NT2/D1 (cell line): ENCODE results near the gene CD96.

ENCODE experiments used
- SUZ12 ChIP-seq: IDR thresholded peaks from 2 replicates; pipeline ENCODE4 v1.6.1; 2011; ENCODE audit not compliant: insufficient read length, insufficient read depth; ENCODE audit errors: extremely low read depth
- YY1 ChIP-seq: IDR thresholded peaks from 2 replicates; pipeline ENCODE4 v1.6.1; 2011; ENCODE audit not compliant: insufficient read length, insufficient read depth
- ZNF274 ChIP-seq: IDR thresholded peaks from 2 replicates; pipeline ENCODE4 v1.6.1; 2011; ENCODE audit warnings: mild to moderate bottlenecking, low read depth, low read length

- no peak for TF ChIP-seq ZNF274
- TF ChIP-seq SUZ12: no peak
- no peak for TF ChIP-seq YY1
These were observed 149.4 kb downstream of the CD96 start for GRCh38 chr3:111691293-111691909.
